HEK293T (cell line): Measurements from ENCODE around the gene EHBP1.
A peak's percentile ranks its signal among the peaks of the same experiment; 100 is the strongest.

Source experiments
- ARNT ChIP-seq: fragments of 450-650 bp; IDR thresholded peaks from 2 replicates; pipeline ENCODE4 v1.6.1; 2017; ENCODE audit warnings: mild to moderate bottlenecking
- BHLHE40 ChIP-seq: fragments of 450-650 bp; IDR thresholded peaks from 2 replicates; pipeline ENCODE4 v1.6.1; 2016; ENCODE audit warnings: mild to moderate bottlenecking, moderate library complexity, borderline replicate concordance
- ELF4 ChIP-seq: fragments of 450-650 bp; IDR thresholded peaks from 2 replicates; pipeline ENCODE4 v1.6.1; 2017; ENCODE audit warnings: antibody characterized with exemption
- FOXK2 ChIP-seq: fragments of 450-650 bp; IDR thresholded peaks from 2 replicates; pipeline ENCODE4 v1.6.1; 2016; ENCODE audit warnings: mild to moderate bottlenecking
- FOXM1 ChIP-seq: fragments of 450-650 bp; IDR thresholded peaks from 2 replicates; pipeline ENCODE4 v1.6.1; 2017; ENCODE audit warnings: mild to moderate bottlenecking, borderline replicate concordance
- HDGF ChIP-seq: fragments of 450-650 bp; IDR thresholded peaks from 2 replicates; pipeline ENCODE4 v1.6.1; 2017; ENCODE audit warnings: antibody characterized with exemption, borderline replicate concordance
- L3MBTL2 ChIP-seq: fragments of 450-650 bp; conservative IDR thresholded peaks from 2 replicates; pipeline ENCODE4 v1.6.1; 2016; ENCODE audit warnings: mild to moderate bottlenecking
- LEF1 ChIP-seq: fragments of 450-650 bp; IDR thresholded peaks from 2 replicates; pipeline ENCODE4 v1.6.1; 2017; ENCODE audit warnings: mild to moderate bottlenecking, borderline replicate concordance
- PKNOX1 ChIP-seq: fragments of 450-650 bp; IDR thresholded peaks from 2 replicates; pipeline ENCODE4 v1.6.1; 2016
- SUZ12 ChIP-seq: fragments of 450-650 bp; IDR thresholded peaks from 2 replicates; pipeline ENCODE4 v1.6.1; 2016; ENCODE audit warnings: mild to moderate bottlenecking
- TARDBP ChIP-seq: fragments of 450-650 bp; IDR thresholded peaks from 2 replicates; pipeline ENCODE4 v1.6.1; 2016
- ZNF384 ChIP-seq: fragments of 450-650 bp; IDR thresholded peaks from 2 replicates; pipeline ENCODE4 v1.6.1; 2016

GRCh38 chr2:62824388-62824787, 118.9 kb downstream of the EHBP1 start:
- no peak for TF ChIP-seq ELF4
- TF ChIP-seq SUZ12 = no peak
- no peak for TF ChIP-seq TARDBP
- no peak for TF ChIP-seq ARNT
- TF ChIP-seq LEF1 = no peak
- TF ChIP-seq L3MBTL2 = no peak
- no peak for TF ChIP-seq BHLHE40
- no peak for TF ChIP-seq HDGF
- TF ChIP-seq PKNOX1 = 0 out of 2 replicates have a peak, but pooled peaks have one; percentile 23
- TF ChIP-seq ZNF384 = no peak
- TF ChIP-seq FOXM1 = no peak
- no peak for TF ChIP-seq FOXK2
